ENCODE measurements around the gene MAGEA9B. TPM values are rescaled to one million over a fixed set of nuclear protein-coding genes. Genes with fewer than 3 reads are reported as not detected.
"Not testable (repeated sequence)": the region's sequence is repeated elsewhere in the genome, so short reads cannot be mapped to it uniquely, and the experiment has no call there.

The MAGEA9B gene
- total RNA-seq, 1 donor from 2014 or later: not detected

DNA sequence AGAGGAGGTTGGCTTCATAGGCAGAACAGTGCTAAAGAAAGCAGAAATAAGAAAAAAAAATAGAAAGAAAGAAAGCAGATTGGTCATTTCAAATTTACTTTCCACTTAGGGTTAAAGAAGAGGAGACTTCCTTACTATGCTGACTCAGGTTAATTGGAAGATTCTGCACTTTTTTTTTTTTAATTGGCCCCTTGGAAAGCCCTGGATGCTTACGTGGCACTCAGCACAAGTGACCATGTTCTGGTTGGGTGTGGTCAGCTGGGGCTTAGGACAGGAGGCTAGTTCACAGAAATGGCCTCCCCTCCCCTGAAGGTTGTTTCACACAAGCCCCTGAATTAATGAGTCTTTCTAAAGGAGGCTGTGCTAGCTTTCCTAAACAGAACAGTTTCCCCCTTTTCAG lies 14.5 kb downstream of the MAGEA9B start:
- no peak for DNase-seq (ENCODE audit: low spot score)

DNA sequence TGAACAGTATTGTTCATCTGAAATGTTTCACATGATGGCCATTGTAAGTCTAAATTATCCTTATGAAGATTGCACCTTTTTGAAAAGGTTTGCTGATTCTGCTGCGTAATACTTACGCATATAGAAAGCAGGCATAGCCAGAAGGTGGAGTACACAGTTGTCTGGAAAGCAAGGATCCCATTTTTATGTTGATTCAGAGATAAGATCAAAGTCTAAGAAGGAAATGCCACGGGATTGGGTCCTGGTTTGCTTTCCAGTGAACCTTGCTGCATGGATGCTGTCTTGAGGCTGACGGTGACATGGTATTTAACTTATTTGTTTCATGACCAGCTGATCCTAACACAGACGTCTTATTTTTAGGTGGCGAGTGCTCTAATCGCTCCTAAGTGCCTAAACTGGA lies 15.5 kb downstream of the MAGEA9B start:
- ATAC-seq (no peak), DNase-seq (ENCODE audit: low spot score) (no peak)

More for the DNA sequence above, 14.5 kb downstream of the MAGEA9B start:
- no peak for ATAC-seq

DNA sequence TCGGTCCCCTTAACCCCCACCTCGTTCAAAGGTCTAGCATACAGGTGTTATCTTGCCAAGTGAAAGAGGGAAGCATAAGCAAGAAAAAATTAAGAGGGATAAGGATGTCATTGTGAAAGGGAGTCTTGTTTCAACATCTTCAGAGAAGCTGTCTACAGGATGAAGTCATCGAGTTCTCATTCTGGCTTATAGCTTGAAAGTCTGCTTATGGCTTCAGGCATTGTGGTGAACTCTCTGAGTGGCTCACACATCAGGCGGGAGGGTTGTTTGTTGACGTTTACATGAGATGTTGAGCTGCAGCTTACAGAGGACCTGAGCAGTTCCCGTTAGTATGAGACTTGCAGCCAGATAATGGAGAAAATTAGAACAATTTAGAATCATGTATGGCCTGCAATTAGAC lies 16.6 kb downstream of the MAGEA9B start:
- DNase-seq (ENCODE audit: low spot score) (no peak), ATAC-seq (no peak)

DNA sequence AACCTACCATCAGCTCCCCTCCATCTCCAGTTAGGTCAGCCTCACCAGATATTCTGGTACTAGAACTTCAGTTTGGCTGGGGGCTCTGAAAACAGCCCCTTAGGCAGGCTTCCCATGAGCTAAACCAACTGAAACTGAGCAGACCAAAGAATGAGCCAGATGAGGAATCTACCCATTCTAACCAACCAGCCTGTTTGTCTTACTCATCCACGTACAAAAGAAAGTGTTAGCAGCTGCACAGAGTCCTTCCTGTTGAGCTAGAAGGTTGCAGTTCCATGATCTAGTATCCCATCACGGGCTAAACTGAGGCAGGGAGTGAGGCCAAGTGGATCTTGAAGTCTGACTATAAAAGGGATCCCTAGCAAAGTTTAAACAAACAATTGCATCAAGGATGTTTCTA lies 17.5 kb downstream of the MAGEA9B start:
- DNase-seq (ENCODE audit: low spot score): no peak
- ATAC-seq: no peak

DNA sequence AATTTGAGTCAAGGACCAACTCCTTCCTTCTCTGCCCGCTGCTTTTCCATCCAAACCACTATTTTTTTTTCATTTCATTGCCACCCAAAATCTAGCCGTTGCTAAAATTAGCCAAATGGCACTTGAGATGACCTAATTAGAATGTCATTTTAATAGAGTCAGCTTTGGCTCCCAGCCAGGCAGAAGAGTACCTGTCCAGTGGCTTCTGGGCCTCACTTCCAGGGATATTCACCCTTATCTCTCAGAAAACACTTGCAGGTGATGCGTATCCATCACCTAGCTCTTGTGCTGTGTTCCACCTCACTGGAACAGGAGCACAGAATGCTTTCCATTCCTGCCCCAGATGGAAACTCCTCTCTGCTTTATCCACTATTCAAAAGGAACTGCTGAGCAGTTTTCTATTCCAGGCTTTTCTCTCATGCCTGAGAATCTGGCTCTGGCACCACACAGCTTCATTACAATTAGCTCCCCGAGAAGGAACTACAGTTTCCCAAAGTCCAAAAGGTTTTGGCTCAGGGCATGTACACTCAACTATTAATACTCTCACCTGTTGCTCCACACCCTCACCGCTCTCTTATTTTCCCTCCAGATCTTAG lies 18.5 kb downstream of the MAGEA9B start:
- ATAC-seq (no peak), DNase-seq (ENCODE audit: low spot score) (no peak)

DNA sequence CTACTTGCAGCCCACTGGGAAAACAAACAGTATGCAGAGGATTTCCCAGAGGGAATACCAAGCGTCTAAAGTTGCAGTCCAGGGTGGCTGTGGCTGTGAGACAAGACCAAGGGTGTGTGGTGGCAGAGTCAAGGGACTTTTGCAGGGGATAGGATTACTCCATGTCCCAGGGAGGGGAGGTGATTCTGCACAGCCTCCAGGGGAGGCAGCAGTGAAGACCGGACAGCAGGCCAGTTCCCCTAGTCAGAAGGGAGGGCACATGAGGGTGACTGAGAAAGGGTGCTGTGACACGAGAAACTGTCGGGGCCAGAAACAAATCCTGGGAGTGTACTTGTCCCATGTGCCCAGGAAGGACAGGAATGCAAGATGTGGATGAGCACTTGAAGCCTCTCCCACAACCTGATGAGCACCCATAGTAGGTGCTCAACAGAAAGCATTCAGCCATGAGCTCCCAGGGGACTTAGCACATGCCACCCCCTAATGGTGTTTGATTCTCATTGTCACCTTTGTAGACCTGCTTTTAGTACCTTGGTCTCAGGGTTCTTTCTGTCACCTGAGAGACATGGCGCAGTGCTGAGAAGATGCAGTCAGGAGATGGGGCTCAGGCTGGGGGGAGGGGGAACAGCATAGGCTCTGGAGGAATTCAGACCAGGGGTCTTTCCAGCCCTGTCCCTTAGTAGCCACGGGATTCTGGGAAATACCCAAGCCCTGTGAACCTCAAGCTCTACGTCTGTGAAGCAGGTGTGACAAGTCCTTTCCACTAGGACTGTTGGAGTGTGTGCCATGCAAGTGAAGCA lies 19.4 kb downstream of the MAGEA9B start:
- DNase-seq (ENCODE audit: low spot score) (no peak), ATAC-seq (no peak)

DNA sequence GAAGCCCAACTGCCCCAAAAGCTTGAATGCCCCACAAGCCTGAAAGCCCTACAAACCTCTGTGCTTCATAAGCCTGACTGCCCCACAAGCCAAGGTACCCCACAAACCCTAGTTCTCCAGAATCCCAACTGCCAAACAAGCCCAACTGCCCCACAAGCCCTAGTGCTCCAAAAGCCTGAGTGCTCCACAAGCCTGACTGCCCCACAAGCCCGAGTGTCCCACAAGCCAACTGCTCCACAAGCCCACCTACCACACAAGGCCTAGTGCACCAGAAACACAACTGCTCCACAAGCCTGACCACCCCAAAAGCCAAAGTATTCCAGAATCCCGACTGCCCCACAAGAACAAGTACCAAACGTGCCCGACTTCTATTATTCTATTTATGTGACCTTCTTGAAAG lies 23.9 kb downstream of the MAGEA9B start:
- ATAC-seq: no peak
- no peak for DNase-seq (ENCODE audit: low spot score)

DNA sequence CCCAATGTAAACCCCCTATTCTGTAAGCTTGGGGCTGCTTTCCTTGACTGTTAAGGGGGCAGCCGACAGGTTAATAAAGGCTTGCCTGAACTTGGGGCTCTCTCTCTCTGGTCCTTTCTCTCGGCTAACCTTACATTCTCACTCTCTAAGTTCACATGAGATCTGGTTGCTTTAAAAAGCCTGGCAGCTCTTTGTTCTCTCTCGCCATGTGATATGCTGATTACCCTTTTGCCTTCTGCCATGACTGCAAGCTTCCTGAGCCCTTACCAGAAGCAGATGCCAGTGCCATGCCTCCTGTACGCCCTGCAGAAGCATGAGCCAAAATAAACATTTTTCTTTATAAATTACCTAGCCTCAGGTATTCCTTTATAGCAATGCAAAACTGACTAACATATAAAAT lies 32.0 kb downstream of the MAGEA9B start:
- not testable (repeated sequence) for DNase-seq (ENCODE audit: low spot score); ATAC-seq

DNA sequence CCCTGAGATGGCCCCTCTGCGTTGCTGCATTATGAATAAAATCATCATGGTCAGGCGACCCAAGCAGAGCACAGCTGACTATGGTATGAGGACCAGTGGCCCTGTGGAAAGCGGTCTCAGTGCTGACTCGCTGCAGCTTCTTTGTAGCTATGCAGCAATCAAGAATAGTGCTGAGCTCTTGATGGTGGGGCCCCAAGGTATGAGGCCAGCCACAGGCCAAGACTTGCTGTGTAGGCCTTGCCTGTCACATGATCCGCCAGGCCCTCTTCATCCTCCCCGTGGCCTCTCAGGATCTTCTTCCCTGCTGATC lies 35.4 kb downstream of the MAGEA9B start:
- not testable (repeated sequence) for DNase-seq (ENCODE audit: low spot score); ATAC-seq

DNA sequence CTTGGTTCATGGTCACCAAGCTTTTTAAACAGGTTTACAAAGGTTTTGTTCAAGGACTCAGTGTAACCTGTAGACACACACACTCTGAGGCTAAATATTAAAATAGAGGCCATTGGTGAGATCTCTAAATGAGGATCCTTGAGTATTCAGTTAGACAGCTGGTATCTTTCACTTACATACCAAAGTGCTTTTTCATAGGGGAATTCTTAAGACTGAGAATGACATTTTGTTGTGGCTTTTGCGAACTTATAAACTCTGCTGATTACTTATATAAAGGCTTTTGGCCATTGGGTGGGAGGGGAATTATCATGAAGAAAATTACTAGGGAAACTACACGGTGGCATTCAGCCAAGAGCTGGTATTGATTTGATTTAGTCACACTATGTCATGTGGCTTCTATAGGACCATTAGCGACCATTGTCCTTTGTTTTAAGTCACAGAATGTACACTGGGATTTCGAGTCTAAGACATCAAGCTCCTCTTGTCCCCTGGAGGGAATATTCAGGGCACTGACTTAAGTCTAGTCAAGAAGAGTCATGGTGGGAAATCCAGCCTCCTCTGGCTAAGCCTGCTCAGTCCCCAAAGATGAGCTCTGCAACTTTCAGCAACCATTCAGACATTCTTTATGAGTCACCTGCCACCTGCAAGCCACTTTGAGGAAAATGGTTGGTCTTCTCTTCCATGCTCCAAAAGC lies 35.9 kb downstream of the MAGEA9B start:
- DNase-seq (ENCODE audit: low spot score); ATAC-seq: not testable (repeated sequence)

DNA sequence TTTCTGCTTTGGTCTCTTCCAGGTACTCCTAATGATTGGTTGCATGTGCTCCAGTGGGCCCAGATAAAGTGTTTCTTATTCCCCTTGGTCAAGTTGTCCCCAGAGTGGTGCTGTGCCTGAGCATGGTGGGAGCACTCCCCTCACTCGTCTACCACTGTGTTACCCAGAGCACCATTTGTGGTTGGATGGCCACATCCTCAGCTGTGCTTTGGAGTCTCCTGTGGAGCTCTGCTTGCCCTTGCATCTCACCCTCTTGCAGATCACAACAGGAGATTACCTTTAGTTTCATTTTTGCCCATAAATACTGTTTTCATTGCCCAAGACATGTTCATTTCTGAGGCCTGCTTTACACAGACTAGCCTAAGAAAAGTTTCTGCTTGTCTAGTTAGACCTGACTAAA lies 36.8 kb downstream of the MAGEA9B start:
- not testable (repeated sequence) for ATAC-seq; DNase-seq (ENCODE audit: low spot score)

DNA sequence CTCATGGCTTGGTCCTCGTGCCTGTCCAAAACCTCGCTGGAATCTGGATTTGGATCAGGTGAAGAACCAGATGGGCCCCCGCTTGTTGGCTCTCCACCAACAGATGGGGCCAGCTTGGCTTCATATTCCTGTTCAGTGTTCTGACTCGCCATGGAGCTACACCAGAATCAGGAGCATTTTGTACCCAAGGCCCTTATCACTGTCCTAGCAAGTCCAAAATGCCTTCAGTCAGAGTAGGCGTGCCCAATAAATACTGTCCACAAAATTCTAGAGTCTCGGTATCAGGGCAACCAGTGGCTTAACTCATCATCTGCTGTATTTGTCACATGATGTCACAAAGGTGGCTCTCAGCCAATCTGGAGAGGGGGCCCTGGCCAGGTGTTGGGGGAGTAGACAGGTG lies 37.6 kb downstream of the MAGEA9B start, which contains the start of gene HSFX3:
Gene HSFX3, minus strand, starts transcription at position 224 of the 400 bp plus-strand sequence. Its CDS starts 72 bp downstream, at position 152.
- ATAC-seq; DNase-seq (ENCODE audit: low spot score): not testable (repeated sequence)

DNA sequence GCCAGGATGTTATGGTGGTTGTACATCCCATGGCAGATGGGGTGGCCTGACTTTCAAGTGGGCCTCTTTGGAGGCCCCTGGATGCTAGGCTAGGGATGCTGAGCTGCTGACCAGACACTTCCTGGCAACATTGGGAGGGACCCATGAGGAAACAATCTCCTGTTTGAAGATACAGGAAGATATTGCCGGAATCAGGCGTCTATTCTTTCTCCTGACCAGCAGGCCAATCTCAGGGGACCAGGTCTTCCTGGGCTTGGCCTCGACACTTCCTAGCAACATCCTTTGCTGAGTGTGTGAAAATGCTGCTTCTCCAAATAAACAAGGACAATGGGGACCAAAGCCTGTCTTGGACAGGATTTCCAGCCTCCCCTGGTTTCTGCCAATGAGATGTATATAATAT lies 39.5 kb downstream of the MAGEA9B start:
- not testable (repeated sequence) for DNase-seq (ENCODE audit: low spot score); ATAC-seq

DNA sequence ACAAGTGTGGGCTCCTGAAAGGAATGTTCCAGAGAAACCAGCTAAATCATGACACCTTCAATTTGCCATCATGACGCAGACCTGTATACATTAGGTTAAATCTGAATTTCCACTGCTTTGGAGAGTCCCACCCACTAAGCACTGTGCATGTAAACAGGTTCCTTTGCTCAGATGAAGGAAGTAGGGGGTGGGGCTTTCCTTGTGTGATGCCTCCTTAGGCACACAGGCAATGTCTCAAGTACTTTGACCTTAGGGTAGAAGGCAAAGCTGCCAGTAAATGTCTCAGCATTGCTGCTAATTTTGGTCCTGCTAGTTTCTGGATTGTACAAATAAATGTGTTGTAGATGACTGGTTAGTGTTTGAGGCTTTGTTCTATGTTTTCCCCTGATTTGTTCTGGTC lies 40.3 kb downstream of the MAGEA9B start:
- DNase-seq (ENCODE audit: low spot score); ATAC-seq: not testable (repeated sequence)

DNA sequence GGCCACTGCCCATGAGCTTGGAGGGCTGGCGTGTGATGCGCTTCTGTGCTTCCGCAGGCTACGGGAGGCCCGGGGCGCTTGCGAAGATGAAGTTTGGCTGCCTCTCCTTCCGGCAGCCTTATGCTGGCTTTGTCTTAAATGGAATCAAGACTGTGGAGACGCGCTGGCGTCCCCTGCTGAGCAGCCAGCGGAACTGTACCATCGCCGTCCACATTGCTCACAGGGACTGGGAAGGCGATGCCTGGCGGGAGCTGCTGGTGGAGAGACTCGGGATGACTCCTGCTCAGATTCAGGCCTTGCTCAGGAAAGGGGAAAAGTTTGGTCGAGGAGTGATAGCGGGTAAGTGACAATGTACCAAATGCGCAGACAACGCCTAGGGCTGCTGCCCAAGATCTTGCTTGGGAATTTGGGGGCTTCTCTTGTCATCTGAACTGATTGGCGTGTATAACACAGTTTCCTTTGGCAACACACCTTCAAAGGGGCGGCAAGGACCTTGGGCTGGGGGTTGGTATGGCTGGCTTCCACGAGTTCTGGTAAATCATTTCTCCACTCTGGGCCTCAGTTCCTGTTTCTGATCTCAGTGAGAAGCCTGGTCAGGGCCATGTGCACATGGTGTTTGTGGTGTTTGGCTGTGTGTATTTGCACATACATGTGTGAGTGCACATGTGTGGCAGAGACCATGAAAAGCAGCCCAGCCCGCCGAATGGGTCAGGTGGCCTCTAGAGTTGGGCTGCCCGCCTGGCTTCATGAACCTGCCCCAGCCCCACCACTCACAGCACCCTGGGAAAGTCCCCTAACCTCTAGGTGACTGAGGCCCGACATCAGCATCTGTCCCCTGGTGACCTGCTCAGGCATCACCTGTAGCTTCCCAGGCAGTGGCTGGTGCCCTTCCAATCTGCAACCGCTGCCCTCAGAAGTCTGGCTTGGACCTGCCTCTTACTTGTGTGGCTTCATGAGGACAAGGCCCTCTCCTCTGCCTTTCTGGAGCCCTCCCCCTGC lies 41.4 kb downstream of the MAGEA9B start:
- not testable (repeated sequence) for ATAC-seq; DNase-seq (ENCODE audit: low spot score)

DNA sequence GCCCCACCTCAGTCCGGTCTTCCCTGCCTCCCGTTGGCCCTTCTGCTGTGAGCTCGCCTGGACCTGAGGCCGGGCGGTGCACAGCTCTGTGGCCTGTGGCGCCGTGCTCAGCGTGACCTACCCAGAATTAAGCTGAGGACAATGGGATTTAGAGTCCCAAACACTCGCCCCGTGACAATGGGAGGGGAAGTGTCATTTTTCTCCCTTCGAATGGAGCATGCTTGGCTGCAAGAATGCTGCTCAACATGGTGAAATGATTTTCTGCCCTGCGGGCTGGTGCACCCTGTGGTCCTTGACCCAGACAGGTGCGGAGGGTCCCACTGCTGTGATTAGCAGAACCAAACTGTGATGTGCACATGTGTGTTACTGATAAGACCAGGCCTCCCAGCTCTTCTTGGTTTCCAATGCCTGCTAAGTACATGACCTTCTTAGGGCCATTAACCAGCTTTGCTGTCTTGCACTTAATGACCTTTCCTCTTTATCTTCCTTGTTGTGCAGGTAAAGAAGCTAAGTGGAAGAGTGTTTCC lies 45.7 kb downstream of the MAGEA9B start:
- DNase-seq (ENCODE audit: low spot score): no peak
- no peak for ATAC-seq

DNA sequence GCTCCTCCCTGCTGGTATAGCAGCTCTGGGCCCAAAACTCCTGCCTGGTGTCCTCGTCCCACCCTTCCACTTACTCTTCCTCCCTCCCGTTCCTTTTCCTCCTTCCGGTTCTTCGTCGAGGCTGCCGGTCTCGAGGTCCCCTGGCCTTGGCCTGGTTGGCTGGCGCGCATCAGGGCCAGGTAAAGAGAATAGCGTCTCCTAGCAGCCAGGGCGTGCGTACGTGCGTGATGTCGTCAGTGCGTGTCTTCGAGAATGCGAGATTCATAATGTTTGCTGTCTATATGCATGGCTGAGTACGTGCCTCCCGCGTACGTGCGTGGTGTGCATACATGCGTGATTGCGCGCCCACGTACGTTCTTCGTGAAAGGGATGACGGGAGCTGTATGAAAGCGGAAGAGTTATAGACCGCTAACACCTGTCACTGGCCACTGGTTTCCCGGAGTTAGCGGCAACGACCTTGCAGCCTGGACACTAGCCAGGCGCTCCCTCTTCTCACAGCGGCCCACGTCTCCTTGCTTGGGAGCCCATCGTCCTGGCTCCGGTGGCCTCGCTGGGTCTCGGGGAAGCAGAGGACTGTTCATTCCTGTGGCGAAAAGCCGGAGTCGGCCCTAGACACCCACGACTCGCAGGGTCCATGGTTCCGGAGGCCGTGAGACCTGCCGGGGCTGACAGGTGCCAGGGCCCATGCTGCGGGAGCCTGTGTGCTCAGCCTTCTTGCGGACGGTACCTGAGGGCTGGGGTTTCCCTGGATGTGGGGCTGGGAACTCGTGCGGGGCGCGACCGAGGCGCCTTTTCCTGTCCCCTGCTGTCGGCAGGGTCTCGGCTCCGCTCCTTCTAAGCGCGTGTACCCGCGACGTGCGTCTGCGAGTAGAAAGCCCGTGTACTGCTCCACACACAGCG lies 46.4 kb downstream of the MAGEA9B start, which contains the start of gene EOLA1:
Gene EOLA1, plus strand, starts transcription at position 392 of the 900 bp plus-strand sequence. CDS start 4,619 bp downstream, outside the sequence.
- DNase-seq (ENCODE audit: low spot score) (peak; percentile 87), ATAC-seq (peak; percentile 56)

DNA sequence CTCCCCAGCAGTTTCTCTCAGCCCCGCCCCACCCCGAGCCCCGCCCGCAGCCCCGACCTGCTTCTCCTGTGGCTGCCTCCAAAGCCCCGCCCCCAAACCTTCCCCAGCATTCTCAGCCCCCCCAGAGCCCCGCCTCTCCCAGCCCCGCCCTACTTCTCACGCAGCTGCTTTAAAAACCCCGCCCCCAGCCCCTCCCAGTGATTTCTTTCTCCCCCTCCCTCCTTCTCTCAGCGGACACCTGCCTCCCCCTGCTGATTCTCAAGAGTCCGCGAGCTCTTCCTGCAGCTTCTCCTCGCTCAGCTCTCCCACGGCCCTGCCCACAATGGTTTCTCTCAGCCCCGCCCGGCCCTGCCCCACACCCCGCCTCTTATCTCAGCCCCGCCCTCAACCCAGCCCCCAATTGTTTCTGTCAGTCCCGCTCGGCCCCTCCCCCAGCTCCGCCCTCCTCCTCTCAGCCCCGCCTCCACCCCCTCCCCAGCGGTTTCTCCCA lies 47.1 kb downstream of the MAGEA9B start:
- ATAC-seq (peak; percentile 77), DNase-seq (ENCODE audit: low spot score) (peak; percentile 86)

Data from left lobe of liver (tissue), 2 donors.